Measurements from ENCODE around the gene MRPL20. TPM values are rescaled to one million over a fixed set of nuclear protein-coding genes. Genes with fewer than 3 reads are reported as not detected.

Gene MRPL20
- total RNA-seq, 1 donor: 104 TPM

DNA sequence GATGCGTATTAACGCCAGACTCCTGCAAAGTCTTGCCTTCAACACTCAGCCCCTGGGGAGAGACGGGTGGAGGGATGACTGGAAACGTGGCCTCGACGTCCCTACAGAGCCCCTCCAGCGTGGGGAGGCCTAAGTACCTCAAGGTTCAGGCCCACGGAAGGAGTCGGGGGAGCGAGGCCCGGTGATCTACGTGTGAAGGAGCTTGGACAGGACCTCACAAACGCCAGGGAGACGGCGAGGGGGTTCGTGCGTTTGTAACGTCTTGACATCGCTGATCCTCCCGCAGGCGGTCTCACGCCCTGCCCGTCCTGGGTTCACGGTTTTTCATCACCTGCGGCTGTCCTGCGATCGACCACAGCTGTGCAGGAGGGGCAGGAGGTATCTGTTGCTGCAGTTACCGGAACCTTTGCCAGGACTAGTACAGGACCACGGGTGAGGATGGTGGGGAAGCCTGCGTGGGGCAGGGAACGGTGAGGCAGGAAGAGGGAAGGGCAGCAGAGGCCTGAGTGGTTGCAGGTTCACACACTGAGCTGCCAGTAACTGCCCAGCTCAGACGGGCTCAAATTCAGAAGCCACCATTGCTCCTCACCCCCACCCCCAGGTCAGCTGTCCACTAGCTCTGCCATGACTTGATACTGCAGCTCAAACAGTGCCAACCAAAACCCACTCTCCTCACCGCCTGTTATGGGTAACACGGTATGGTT is 7.1 kb downstream of the MRPL20 start:
- peak overlapping the region; percentile 98 for H3K4me3 ChIP-seq (ENCODE audit: low read depth, low read length)
- peak; percentile 34 for DNase-seq (ENCODE audit: low read depth)
- TF ChIP-seq, protein P1, sequence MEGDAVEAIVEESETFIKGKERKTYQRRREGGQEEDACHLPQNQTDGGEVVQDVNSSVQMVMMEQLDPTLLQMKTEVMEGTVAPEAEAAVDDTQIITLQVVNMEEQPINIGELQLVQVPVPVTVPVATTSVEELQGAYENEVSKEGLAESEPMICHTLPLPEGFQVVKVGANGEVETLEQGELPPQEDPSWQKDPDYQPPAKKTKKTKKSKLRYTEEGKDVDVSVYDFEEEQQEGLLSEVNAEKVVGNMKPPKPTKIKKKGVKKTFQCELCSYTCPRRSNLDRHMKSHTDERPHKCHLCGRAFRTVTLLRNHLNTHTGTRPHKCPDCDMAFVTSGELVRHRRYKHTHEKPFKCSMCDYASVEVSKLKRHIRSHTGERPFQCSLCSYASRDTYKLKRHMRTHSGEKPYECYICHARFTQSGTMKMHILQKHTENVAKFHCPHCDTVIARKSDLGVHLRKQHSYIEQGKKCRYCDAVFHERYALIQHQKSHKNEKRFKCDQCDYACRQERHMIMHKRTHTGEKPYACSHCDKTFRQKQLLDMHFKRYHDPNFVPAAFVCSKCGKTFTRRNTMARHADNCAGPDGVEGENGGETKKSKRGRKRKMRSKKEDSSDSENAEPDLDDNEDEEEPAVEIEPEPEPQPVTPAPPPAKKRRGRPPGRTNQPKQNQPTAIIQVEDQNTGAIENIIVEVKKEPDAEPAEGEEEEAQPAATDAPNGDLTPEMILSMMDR (IDR thresholded peaks at IDR 0.05; ENCODE audit: insufficient read depth, low read length): no peak

DNA sequence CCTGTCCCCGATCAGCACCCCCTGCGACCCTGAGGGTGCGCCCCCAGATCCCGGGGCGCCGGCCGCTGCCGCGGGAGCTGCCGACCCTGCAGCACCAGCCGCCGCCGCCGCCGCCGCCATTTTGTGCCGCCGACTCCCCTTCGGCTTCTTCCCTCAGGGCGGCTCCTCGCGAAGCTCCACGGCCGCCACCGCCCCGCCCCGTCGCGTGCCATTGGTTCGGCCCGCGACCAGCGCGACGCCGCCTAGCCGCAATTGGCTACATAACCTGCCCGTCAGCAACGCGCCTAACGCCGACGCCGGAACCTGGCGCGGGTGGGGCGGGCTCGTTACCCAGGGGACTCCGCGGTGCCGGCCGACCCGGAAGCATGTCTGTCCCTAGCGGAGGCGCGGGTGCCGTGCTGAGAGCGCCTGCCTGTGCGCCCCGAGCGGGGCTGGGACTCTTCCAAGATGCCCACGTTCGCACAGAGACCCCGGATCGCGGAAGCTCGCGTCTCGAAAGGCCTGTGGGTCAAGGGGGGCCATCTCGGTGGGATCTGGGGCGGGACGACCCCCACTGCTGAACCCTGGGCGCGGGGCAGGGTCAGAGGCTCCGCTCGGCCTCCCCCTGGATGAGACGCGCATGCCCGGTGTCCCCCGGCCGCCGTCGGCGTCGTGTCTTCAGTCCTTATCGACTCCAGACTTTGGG is 7.8 kb downstream of the MRPL20 start, which contains the start of gene CCNL2:
CCNL2 (minus strand) TSS at position 149 of the 685 bp plus-strand sequence; CDS start at position 120, 29 bp downstream.
- TF ChIP-seq, protein P1 (IDR thresholded peaks at IDR 0.05; ENCODE audit: insufficient read depth, low read length): peak; percentile 72
- peak within 1 kb of the TSS; percentile 98 for H3K4me3 ChIP-seq (ENCODE audit: low read depth, low read length)
- peak; percentile 98 for DNase-seq (ENCODE audit: low read depth)

DNA sequence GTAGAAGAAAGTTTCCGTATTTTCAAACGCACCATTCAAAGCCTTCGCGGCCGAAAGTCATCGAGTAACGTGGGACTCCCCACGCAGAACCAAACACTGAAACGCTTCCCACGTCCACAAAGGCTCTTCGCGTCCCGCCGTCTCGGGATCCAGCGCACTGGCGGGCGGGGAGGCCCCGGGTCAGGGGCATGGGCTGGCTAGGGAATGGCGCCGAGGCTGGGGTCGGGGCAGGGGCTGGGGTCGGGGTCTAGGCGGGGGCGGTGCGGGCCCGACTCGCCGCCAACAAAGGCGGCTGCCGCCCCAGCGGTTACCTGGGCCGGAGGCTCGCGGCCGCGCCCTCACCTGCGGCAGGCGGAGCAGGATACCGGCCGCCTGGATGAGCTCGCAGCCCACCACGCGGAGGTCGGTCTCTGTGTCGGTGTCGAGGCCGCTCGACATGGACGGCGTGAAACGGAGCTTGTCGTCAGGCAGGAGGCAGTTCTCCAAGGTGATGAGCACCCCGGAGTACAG is 8.4 kb downstream of the MRPL20 start:
- H3K4me3 ChIP-seq (ENCODE audit: low read depth, low read length): peak overlapping the region; percentile 94
- DNase-seq (ENCODE audit: low read depth): no peak
- TF ChIP-seq, protein P1 (IDR thresholded peaks at IDR 0.05; ENCODE audit: insufficient read depth, low read length): no peak

DNA sequence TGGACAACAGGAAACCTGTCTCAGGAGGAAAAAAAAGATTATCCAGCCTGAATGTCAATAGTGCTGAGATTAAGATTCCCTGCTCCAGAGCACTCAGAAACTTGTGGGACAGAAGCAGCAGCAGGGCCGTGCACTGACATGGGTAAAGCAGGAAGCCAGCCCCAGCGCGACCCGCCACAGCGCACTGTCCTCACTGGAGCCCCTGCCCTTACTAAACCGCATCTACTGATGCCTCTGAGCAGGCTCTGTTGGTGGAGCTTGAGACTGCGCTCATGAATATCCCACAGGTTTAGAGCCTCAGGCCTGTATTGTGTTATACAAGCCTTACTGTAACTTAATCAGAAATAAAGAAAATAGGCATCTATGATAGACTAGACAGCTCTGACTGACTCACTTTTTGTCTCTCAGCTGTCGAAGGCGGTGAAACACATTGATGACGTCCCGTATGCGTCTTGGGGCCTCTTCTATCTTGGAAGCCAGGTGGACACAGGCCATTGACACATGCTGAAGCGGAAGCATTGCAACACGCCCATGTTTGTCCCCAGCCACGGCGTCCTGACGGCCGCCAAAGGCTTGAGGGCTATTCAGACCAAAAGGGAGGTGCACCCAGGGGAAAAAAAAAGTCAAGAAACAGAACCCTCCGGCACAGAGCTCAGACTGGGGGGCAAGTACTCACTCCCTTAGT is 9.1 kb downstream of the MRPL20 start:
- DNase-seq (ENCODE audit: low read depth): peak; percentile 43
- H3K4me3 ChIP-seq (ENCODE audit: low read depth, low read length): peak overlapping the region; percentile 94
- TF ChIP-seq, protein P1 (IDR thresholded peaks at IDR 0.05; ENCODE audit: insufficient read depth, low read length): no peak

DNA sequence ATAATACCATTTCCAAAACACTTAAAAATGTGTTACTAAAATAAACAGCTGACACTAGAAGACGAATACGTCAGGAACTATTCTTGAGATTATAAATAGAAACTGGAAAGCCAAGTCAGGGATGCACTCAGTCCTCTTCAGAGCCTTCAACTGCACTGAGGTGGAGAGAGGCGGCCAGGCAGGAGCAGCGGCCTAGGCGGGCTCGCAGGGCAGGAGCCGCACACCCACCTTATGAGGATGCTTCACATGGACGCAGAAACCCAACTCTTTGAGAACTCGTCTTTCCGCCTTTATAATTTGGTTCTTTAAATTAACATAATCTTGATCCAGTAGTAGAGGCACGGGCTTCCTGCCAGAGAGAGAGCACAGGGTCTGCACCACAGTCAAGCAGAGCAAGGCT is 11.9 kb downstream of the MRPL20 start:
- H3K4me3 ChIP-seq (ENCODE audit: low read depth, low read length): no peak overlapping the region
- no peak for DNase-seq (ENCODE audit: low read depth)
- TF ChIP-seq, protein P1 (IDR thresholded peaks at IDR 0.05; ENCODE audit: insufficient read depth, low read length): no peak

DNA sequence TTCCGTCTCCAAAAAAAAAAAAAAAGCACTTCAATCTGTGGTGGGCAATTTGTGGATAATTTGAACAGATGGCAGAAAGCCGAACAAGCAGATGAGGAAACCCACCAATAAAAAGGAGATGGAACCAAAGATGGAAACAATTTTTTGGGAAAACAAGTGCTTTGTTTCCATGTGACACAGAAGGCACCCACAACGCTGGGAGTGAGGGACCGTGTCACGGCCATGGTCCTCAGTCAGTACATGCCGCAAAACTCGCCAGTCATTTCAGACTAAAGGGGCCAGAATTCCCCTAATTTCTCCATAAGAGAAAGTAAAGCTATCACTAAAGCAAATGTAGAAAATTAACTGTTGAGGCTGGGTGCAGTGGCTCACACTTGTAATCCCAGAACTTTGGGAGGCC is 13.0 kb downstream of the MRPL20 start:
- DNase-seq (ENCODE audit: low read depth): no peak
- H3K4me3 ChIP-seq (ENCODE audit: low read depth, low read length): no peak overlapping the region
- TF ChIP-seq, protein P1 (IDR thresholded peaks at IDR 0.05; ENCODE audit: insufficient read depth, low read length): no peak
